Fibroblast of lung (primary cell): ENCODE results near the gene SETBP1. TPM values are rescaled to one million over a fixed set of nuclear protein-coding genes. Genes with fewer than 3 reads are reported as not detected.

ENCODE experiments used
- DNase-seq, 2 donors: peaks; one replicate each; pipeline versions ENCODE4 v3.0.0 to v3.0.0-alpha.2; 2010; ENCODE audit warnings: low read depth in 2 of 2
- H2AFZ ChIP-seq: 2 replicates; pipeline ENCODE4 v1.5.1; 2012; ENCODE audit warnings: low read length, control low read depth, inconsistent platforms
- H3K27ac ChIP-seq: 2 replicates; pipeline ENCODE4 v1.5.1; 2011; ENCODE audit warnings: low read length, control low read depth; ENCODE audit not compliant: insufficient read depth
- H3K27me3 ChIP-seq: 2 replicates; pipeline ENCODE4 v1.5.1; 2011; ENCODE audit warnings: mild to moderate bottlenecking, low read length; ENCODE audit not compliant: control insufficient read depth, insufficient read depth
- H3K36me3 ChIP-seq: 2 replicates; pipeline ENCODE4 v1.5.1; 2011; ENCODE audit warnings: low read length; ENCODE audit not compliant: control insufficient read depth, insufficient read depth
- H3K4me1 ChIP-seq: 2 replicates; pipeline ENCODE4 v1.5.1; 2011; ENCODE audit warnings: low read length; ENCODE audit not compliant: control insufficient read depth, insufficient read depth; ENCODE audit errors: extremely low read depth
- H3K4me2 ChIP-seq: 2 replicates; pipeline ENCODE4 v1.5.1; 2011; ENCODE audit warnings: low read length, control low read depth; ENCODE audit not compliant: insufficient read depth; ENCODE audit errors: extremely low read depth
- H3K4me3 ChIP-seq, 4 experiments: fragments of 200-600 bp in 1 of 4; sonication (generic) in 1 of 4; replicated peaks in 1 of 4; 2 replicates each; pipeline ENCODE4 v1.5.1; 2011 to 2016; ENCODE audit warnings: low read length in 4 of 4, low read depth in 3 of 4, mild to moderate bottlenecking in 3 of 4, control low read depth in 2 of 4, inconsistent platforms in 1 of 4, mixed read lengths in 1 of 4; ENCODE audit not compliant: insufficient read depth in 1 of 4; ENCODE audit errors: control extremely low read depth in 1 of 4
- H3K79me2 ChIP-seq: 2 replicates; pipeline ENCODE4 v1.5.1; 2012; ENCODE audit warnings: mild to moderate bottlenecking, low read length, inconsistent platforms; ENCODE audit not compliant: control insufficient read depth, insufficient read depth
- H3K9ac ChIP-seq: 2 replicates; pipeline ENCODE4 v1.5.1; 2011; ENCODE audit warnings: mild to moderate bottlenecking, low read length, control low read depth; ENCODE audit not compliant: insufficient read depth
- H3K9me3 ChIP-seq: 2 replicates; pipeline ENCODE4 v1.5.1; 2012; ENCODE audit warnings: low read depth, low read length; ENCODE audit not compliant: control insufficient read depth, insufficient read depth
- H4K20me1 ChIP-seq: 2 replicates; pipeline ENCODE4 v1.5.1; 2011; ENCODE audit warnings: low read length; ENCODE audit not compliant: control insufficient read depth, insufficient read depth; ENCODE audit errors: extremely low read depth
- CTCF ChIP-seq, 2 donors: IDR thresholded peaks in 1 of 2; conservative IDR thresholded peaks in 1 of 2; 1 replicate in 1 of 2; 2 replicates in 1 of 2; pipeline ENCODE4 v1.5.1; 2011 to 2012; ENCODE audit warnings: low read length in 2 of 2, control low read depth in 1 of 2, inconsistent platforms in 1 of 2, low read depth in 1 of 2, mild to moderate bottlenecking in 1 of 2
- EZH2 ChIP-seq: IDR thresholded peaks from 2 replicates; pipeline ENCODE4 v1.5.1; 2012; ENCODE audit warnings: low read length, control low read depth, mild to moderate bottlenecking; ENCODE audit errors: missing control alignments
- polyA plus RNA-seq, 2 donors: library from polyadenylated mRNA; depleted of rRNA in 1 of 2; stranded (reverse) in 1 of 2; unstranded in 1 of 2; fragments of >200 nt; gene quantifications; 2 replicates each; pipeline ENCODE4 v1.2.1, GENCODE V29; 2011 to 2012; ENCODE audit warnings: missing spikeins in 1 of 2
- total RNA-seq: library from RNA; depleted of rRNA; stranded (reverse); fragments of >200 nt; gene quantifications from 2 replicates; pipeline ENCODE4 v1.2.1, GENCODE V29; 2014

Gene SETBP1
- total and polyA plus RNA-seq, 2 donors (not counting 1 experiment from before 2014, with no cell fraction given), result 4.5 to 5.4 TPM

GRCh38 chr18:45046228-45046627 is 365.5 kb downstream of the SETBP1 start:
- TF ChIP-seq CTCF (conservative IDR thresholded peaks at IDR 0.05 in 1 of 2, IDR thresholded peaks at IDR 0.05 in 1 of 2; ENCODE audit: low read depth in 1 of 2, low read length in 2 of 2) (no peak), EZH2 (no peak)
- no peaks in the 10 kb centered on the region for H3K79me2 ChIP-seq
- no peak for DNase-seq
- H3K9me3 ChIP-seq, result no peaks in the 10 kb centered on the region
- H3K4me2 ChIP-seq, result no peak overlapping the region
- no peak overlapping the region for H3K9ac ChIP-seq
- no peak overlapping the region for H2AFZ ChIP-seq
- H3K27me3 ChIP-seq, result no peaks in the 10 kb centered on the region
- H3K4me3 ChIP-seq, result no peak overlapping the region
- peaks cover 5% of the 10 kb centered on the region for H3K4me1 ChIP-seq
- H3K36me3 ChIP-seq, result no peaks in the 10 kb centered on the region
- no peak overlapping the region for H3K27ac ChIP-seq
- no peaks in the 10 kb centered on the region for H4K20me1 ChIP-seq

GRCh38 chr18:45046961-45047360 is 366.3 kb downstream of the SETBP1 start:
- Histone ChIP-seq H3K79me2 (no peaks in the 10 kb centered on the region), H4K20me1 (no peaks in the 10 kb centered on the region), H3K4me2 (no peak overlapping the region), H3K4me1 (peaks cover 8% of the 10 kb centered on the region), H2AFZ (no peak overlapping the region), H3K4me3 (no peak overlapping the region), H3K27ac (no peak overlapping the region), H3K9ac (no peak overlapping the region), H3K36me3 (no peaks in the 10 kb centered on the region), H3K9me3 (no peaks in the 10 kb centered on the region), H3K27me3 (no peaks in the 10 kb centered on the region)
- DNase-seq, result no peak
- TF ChIP-seq EZH2, result no peak
- no peak for TF ChIP-seq CTCF (conservative IDR thresholded peaks at IDR 0.05 in 1 of 2, IDR thresholded peaks at IDR 0.05 in 1 of 2; ENCODE audit: low read depth in 1 of 2, low read length in 2 of 2)

GRCh38 chr18:45049578-45050319 is 369.1 kb downstream of the SETBP1 start:
- Histone ChIP-seq H3K4me3 (no peak overlapping the region), H3K9me3 (no peaks in the 10 kb centered on the region), H3K79me2 (no peaks in the 10 kb centered on the region), H3K36me3 (no peaks in the 10 kb centered on the region), H3K27me3 (no peaks in the 10 kb centered on the region), H2AFZ (no peak overlapping the region), H3K9ac (no peak overlapping the region), H3K4me2 (no peak overlapping the region), H4K20me1 (no peaks in the 10 kb centered on the region), H3K27ac (no peak overlapping the region), H3K4me1 (peaks cover 8% of the 10 kb centered on the region)
- peak; percentile 32 to 45 for DNase-seq
- TF ChIP-seq EZH2, result no peak
- no peak for TF ChIP-seq CTCF (conservative IDR thresholded peaks at IDR 0.05 in 1 of 2, IDR thresholded peaks at IDR 0.05 in 1 of 2; ENCODE audit: low read depth in 1 of 2, low read length in 2 of 2)
